Natural killer cell (primary cell): ENCODE data around the gene DNM1. TPM values are rescaled to one million over a fixed set of nuclear protein-coding genes. Genes with fewer than 3 reads are reported as not detected.

ENCODE experiments used
- ATAC-seq, 3 donors: fragments of 150-1000 bp in 2 of 3; fragments of 200-7000 bp in 1 of 3; cut with Tn5 transposase; 1 replicate in 1 of 3; 2 replicates in 2 of 3; pipeline ENCODE4 v1.10.0; 2021; ENCODE audit warnings: mild to moderate bottlenecking in 2 of 3, moderate library complexity in 2 of 3
- DNase-seq, 2 donors: peaks; one replicate each; pipeline versions ENCODE4 v3.0.0 to v3.0.0-alpha.2; 2013 to 2021; ENCODE audit warnings: mixed read lengths in 1 of 2
- H3K27ac ChIP-seq: one replicate; pipeline ENCODE4 v1.5.1; 2013; ENCODE audit warnings: mild to moderate bottlenecking, low read length
- H3K27me3 ChIP-seq: one replicate; pipeline ENCODE4 v1.6.1; 2013; ENCODE audit warnings: low read length; ENCODE audit not compliant: control insufficient read depth, insufficient read depth
- H3K36me3 ChIP-seq: one replicate; pipeline ENCODE4 v1.6.1; 2013; ENCODE audit warnings: low read length; ENCODE audit not compliant: control insufficient read depth, insufficient read depth
- H3K4me1 ChIP-seq: one replicate; pipeline ENCODE4 v1.6.1; 2013; ENCODE audit warnings: low read length; ENCODE audit not compliant: control insufficient read depth, insufficient read depth
- H3K4me3 ChIP-seq: one replicate; pipeline ENCODE4 v1.5.1; 2013; ENCODE audit warnings: low read length
- H3K9me3 ChIP-seq: one replicate; pipeline ENCODE4 v1.6.1; 2013; ENCODE audit warnings: low read length; ENCODE audit not compliant: control insufficient read depth, insufficient read depth
- H3K27ac Mint-ChIP-seq, 2 donors: one replicate each; pipeline ENCODE4 v1.8.0; 2022; ENCODE audit warnings: mild to moderate bottlenecking in 2 of 2, mixed read lengths in 2 of 2, moderate library complexity in 1 of 2
- H3K27me3 Mint-ChIP-seq, 2 donors: one replicate each; pipeline ENCODE4 v1.8.0; 2022; ENCODE audit warnings: low read depth in 2 of 2, mixed read lengths in 2 of 2
- H3K36me3 Mint-ChIP-seq: one replicate; pipeline ENCODE4 v1.8.0; 2022; ENCODE audit warnings: mixed read lengths
- H3K4me1 Mint-ChIP-seq, 2 donors: one replicate each; pipeline ENCODE4 v1.8.0; 2022; ENCODE audit warnings: mixed read lengths in 2 of 2
- H3K4me3 Mint-ChIP-seq: one replicate; pipeline ENCODE4 v1.8.0; 2022; ENCODE audit warnings: mild to moderate bottlenecking, moderate library complexity, mixed read lengths
- H3K9me3 Mint-ChIP-seq, 2 donors: one replicate each; pipeline ENCODE4 v1.8.0; 2022; ENCODE audit warnings: mixed read lengths in 2 of 2
- CTCF ChIP-seq: fragments of 200-600 bp; IDR thresholded peaks from one replicate; pipeline ENCODE4 v1.8.0; 2022; ENCODE audit warnings: antibody characterized with exemption
- WGBS: methylation state at CpG from one replicate; pipeline ENCODE4 v1.1.7; 2013; ENCODE audit warnings: missing lambda C conversion rate; ENCODE audit not compliant: insufficient coverage; 5-methylcytosine and 5-hydroxymethylcytosine counted together
- intact Hi-C: fragments of 100-400 bp; cut with micrococcal nuclease; formaldehyde crosslinking; loops from one replicate; pipeline ENCODE4 v1.14.2; 2022
- total RNA-seq, 4 donors: library from RNA; stranded (reverse); fragments of 120-200 nt in 1 of 4; gene quantifications; one replicate each; pipeline versions ENCODE4 v1.2.3 to v1.2.4, GENCODE V29; 2013 to 2022

Gene DNM1
- total RNA-seq, 3 donors from 2014 or later (not counting 1 experiment from before 2014, with no cell fraction given), result 1.4 to 8.1 (median 2.6) TPM

- intact Hi-C loops, result no loop called here
- no peak overlapping the region for H3K27ac Mint-ChIP-seq
Observed at GRCh38 chr9:128260340-128260739, 57.2 kb downstream of the DNM1 start.

GRCh38 chr9:128262687-128263086 is 59.5 kb downstream of the DNM1 start:
- no peaks in the 10 kb centered on the region for H3K9me3 ChIP-seq
- H3K4me1 ChIP-seq, result no peaks in the 10 kb centered on the region
- 89% methylated on average over 3 of the region's 4 CpGs for WGBS
- Mint-ChIP-seq H3K4me3 (no peak overlapping the region), H3K36me3 (peaks cover 9% of the 10 kb centered on the region), H3K27ac (no peak overlapping the region), H3K9me3 (no peaks in the 10 kb centered on the region), H3K4me1 (no peaks in the 10 kb centered on the region), H3K27me3 (no peaks in the 10 kb centered on the region)
- TF ChIP-seq CTCF, result no peak
- intact Hi-C loops, result no loop called here
- ATAC-seq (no peak), DNase-seq (no peak)
- H3K27ac ChIP-seq, result no peak overlapping the region
- H3K27me3 ChIP-seq, result no peaks in the 10 kb centered on the region
- no peak overlapping the region for H3K4me3 ChIP-seq
- H3K36me3 ChIP-seq, result peaks cover 66% of the 10 kb centered on the region

More at GRCh38 chr9:128260340-128260739, 57.2 kb downstream of the DNM1 start:
- H3K27me3 Mint-ChIP-seq, result no peaks in the 10 kb centered on the region
- Histone ChIP-seq H3K9me3 (no peaks in the 10 kb centered on the region), H3K36me3 (peaks cover 62% of the 10 kb centered on the region), H3K4me1 (no peaks in the 10 kb centered on the region), H3K27ac (no peak overlapping the region), H3K4me3 (no peak overlapping the region), H3K27me3 (no peaks in the 10 kb centered on the region)
- peaks cover 9% of the 10 kb centered on the region for H3K36me3 Mint-ChIP-seq
- DNase-seq, result no peak
- TF ChIP-seq CTCF, result no peak
- WGBS, result 97% methylated on average over 17 of the region's 17 CpGs
- H3K4me3 Mint-ChIP-seq, result no peak overlapping the region
- no peak for ATAC-seq
- no peaks in the 10 kb centered on the region for H3K4me1 Mint-ChIP-seq
- no peaks in the 10 kb centered on the region for H3K9me3 Mint-ChIP-seq

- no peak for TF ChIP-seq CTCF
- Histone ChIP-seq H3K4me3 (no peak overlapping the region), H3K27me3 (no peaks in the 10 kb centered on the region), H3K27ac (no peak overlapping the region), H3K36me3 (peaks cover 45% of the 10 kb centered on the region), H3K9me3 (no peaks in the 10 kb centered on the region), H3K4me1 (no peaks in the 10 kb centered on the region)
- intact Hi-C loops, result no loop called here
- no peak overlapping the region for H3K27ac Mint-ChIP-seq
- no peaks in the 10 kb centered on the region for H3K9me3 Mint-ChIP-seq
- ATAC-seq (no peak), DNase-seq (no peak)
- 94% methylated on average over 10 of the region's 10 CpGs for WGBS
- no peak overlapping the region for H3K4me3 Mint-ChIP-seq
- peaks cover 0 to 6% of the 10 kb centered on the region in 2 donors for H3K4me1 Mint-ChIP-seq
- H3K27me3 Mint-ChIP-seq, result no peaks in the 10 kb centered on the region
- H3K36me3 Mint-ChIP-seq, result peaks cover 9% of the 10 kb centered on the region
Observed at GRCh38 chr9:128265348-128265847, 62.2 kb downstream of the DNM1 start.
